ENCODE data around the gene MAZ.
A peak's percentile ranks its signal among the peaks of the same experiment; 100 is the strongest.
"Not testable (repeated sequence)": the region's sequence is repeated elsewhere in the genome, so short reads cannot be mapped to it uniquely, and the experiment has no call there.

Gene MAZ

DNA sequence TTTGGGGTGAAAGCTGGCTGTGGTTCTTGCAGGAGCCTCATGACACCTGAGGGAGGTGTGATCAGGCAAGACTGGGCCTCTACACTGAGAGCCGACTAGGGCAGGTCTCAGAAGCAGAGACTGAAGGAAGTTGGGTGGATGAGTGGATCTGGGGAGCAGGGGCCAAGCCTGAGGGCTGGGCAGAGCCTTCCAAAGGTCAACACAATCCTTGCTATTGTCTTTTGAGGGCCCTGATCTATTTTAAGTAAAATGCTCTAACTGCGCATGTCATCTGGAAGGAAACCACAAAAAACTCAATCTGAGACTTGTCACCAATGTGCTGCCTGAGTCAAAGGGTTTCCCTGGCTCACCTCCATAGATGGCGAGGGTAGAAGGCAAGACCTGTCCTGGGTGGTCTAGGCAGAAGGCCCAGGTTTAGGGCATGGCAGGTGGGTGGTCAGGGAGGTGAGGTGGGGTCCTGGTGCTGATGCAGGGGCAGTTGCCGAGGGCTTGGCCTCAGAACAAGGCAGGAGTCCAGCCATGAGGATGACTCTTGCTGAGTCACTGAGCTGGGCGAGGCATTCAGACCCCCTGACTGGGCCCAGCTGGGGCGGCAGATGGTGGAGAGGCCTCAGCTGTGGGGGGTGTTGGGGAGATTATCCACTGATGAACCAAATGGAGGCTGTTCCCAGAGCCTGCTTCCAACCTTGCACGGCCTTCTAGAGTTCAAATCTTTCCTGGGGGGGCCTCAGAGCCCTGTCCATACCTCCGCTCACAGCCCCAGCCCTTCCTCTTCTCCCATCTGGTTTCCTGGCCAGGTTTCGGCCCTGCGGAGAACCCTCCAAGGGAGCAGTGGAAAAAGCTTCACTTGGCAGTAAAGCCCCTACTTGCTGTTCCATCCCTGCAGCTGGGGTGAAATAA, 19.1 kb downstream of the MAZ start:
- no peak for DNase-seq

DNA sequence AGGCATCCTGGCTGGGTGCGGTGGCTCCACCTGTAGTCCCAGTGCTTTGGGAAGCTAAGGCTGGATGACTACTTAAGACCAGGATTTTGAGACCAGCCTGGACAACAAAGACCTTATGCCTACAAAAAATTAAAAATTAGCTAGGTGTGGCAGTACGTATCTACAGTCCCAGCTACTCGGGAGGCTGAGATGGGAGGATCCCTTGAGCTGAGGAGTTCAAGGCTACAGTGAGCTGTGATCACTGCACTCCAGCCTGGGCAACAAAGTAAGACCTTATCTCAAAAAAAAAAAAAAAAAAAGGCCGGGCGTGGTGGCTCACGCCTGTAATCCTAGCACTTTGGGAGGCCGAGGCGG, 20.0 kb downstream of the MAZ start:
- DNase-seq = no peak

DNA sequence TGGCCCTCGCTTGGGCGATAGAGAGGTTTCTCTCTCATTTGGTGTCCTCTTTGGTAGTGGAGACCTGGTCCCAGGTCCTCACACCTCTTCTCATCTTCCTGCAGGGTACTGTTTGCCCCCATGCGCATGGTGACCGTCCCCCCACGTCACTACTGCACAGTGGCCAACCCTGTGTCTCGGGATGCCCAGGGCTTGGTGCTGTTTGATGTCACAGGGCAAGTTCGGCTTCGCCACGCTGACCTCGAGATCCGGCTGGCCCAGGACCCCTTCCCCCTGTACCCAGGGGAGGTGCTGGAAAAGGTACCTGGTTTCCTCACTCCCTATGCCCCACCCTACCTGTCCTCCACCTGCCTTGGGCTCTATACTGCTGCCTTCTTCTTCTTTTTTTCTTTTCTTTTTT, 24.4 kb downstream of the MAZ start:
- no peak for DNase-seq

DNA sequence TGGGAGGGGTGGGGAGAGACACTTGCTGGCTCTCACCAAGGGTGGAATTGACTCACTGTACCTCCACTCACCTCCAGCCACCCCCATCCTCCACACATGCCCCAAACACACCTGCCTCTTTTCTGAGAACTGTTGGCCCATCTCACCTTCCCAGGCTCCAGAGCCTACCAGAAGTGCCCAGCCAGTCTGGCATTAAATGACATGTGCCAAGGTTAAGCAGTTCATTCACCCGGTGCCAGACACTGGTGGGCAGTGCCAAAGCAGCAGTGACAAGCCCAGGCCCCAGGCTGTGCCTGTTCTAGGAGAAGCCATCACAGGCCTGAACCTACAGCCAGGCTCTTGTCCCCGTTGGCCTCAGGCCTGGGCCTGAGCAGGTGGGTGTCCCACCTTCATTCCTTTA, 25.2 kb downstream of the MAZ start:
- no peak for DNase-seq

DNA sequence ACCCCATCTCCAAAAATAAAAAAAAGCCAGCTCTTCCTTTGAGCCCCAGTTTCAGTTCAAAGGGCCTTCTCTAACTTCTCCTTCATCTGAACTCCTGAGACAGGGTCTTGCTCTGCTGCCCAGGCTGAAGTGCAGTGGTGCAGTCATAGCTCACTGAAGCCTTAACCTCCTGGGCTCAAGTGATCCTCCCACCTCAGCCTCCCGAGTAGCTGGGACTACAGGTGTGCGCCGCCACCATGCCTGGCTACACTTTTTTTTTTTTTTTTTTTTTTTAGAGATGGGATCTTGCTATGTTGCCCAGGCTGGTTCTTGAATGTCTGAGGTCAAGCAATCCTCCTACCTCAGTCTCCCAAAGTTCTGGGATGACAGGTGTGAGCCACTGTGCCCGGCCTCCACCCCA, 26.9 kb downstream of the MAZ start:
- DNase-seq = not testable (repeated sequence)

DNA sequence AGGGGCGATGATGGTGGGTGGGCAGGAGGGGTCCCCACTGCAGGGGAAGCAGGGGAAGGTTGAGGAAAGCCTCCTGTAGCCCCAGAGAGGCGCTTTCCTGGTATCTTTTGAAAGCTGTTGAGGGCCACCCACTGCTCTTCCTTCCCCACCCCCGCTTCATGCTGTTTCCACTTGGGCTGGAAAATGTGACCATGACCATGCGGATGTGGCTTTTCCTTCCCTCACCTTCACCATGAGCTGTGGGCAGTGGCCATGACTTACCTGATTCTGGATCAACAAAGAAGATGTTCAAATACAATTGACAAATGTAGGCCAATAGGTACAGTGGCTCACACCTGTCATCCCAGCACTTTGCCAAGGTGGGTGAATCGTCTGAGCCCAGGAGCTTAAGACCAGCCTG, 27.8 kb downstream of the MAZ start:
- no peak for DNase-seq

DNA sequence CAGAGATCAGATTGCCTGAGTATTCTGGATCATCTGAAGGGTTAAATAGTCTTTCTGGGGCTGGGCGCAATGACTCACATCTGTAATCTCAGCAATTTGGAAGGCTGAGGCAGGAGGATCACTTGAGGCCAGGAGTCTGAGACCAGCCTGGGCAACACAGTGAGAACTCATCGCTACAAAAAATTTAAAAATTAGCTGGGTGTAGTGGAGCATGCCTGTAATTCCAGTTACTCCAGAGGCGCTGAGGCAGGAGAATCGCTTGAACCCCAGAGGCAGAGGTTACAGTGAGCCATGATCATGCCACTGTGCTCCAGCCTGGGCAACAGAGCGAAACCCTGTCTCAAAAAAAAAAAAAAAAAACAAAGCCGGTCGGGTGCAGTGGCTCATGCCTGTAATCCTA, 29.6 kb downstream of the MAZ start:
- DNase-seq = no peak

DNA sequence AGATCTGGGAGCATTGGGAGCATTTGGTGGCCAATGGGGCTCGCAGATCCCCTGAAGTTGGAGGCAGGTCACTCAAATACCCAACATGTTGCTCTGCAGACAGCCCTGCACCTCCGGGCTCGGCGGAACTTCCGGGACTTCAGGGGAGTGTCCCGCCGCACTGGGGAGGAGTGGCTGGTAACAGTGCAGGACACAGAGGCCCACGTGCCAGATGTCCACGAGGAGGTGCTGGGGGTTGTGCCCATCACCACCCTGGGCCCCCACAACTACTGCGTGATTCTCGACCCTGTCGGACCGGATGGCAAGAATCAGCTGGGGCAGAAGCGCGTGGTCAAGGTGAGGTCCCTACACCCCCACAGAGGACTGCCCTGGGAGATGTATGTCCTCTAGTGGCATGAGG, 30.3 kb downstream of the MAZ start:
- no peak for DNase-seq

DNA sequence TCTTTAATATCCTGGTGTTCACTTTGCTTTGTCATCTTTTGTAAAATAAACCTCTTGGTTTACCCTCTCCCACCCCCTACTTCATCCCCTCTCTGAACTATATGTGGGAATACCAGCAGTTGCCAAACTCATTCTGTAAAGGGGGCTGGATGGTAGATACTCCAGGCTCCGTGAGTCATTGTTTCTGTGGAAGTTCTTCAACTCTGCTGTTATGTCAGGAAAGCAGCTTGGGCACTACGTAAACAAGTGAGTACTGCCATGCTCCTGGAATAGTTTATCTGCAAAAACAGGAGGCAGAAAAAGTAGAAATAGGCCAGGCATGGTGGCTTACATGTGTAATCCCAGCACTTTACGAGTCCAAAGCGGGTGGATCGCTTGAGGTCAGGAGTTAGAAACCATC, 31.5 kb downstream of the MAZ start:
- DNase-seq = no peak

DNA sequence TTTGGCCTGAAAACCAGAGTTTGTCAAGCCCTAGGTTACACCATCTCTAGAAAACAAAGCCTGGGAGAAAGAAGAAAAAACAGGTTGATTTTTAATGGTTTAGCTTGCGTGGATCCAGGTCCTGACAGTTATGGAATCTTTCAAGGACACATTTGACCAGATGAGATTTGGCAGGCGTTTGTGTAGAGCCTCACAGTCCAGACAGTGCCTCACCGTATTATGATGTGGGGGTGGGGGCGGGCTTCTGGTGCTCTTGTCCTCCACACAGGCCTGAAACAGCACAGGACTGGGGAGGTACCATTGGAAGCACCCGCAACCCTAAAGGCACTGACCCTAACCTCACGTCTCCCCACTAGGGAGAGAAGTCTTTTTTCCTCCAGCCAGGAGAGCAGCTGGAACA, 33.5 kb downstream of the MAZ start:
- no peak for DNase-seq

DNA sequence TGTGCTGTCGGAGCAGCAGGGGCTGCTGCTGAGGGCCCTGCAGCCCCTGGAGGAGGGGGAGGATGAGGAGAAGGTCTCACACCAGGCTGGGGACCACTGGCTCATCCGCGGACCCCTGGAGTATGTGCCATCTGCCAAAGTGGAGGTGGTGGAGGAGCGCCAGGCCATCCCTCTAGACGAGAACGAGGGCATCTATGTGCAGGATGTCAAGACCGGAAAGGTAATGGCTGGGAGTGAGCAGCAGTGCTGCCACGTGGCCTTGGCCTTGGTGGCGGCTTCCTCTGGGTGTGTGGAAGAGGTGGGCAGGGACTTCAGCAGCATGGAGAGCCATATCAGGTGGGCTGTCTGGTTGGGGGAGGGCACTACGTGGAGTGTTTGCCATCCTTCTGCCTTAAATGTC, 33.9 kb downstream of the MAZ start:
- no peak for DNase-seq

DNA sequence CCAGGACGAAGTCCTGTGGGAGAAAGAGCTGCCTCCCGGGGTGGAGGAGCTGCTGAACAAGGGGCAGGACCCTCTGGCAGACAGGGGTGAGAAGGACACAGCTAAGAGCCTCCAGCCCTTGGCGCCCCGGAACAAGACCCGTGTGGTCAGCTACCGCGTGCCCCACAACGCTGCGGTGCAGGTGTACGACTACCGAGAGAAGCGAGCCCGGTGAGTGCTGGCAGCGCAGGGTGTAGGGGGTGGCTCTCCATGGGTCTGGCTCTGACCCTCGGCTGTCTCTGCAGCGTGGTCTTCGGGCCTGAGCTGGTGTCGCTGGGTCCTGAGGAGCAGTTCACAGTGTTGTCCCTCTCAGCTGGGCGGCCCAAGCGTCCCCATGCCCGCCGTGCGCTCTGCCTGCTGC, 35.3 kb downstream of the MAZ start:
- no peak for DNase-seq

DNA sequence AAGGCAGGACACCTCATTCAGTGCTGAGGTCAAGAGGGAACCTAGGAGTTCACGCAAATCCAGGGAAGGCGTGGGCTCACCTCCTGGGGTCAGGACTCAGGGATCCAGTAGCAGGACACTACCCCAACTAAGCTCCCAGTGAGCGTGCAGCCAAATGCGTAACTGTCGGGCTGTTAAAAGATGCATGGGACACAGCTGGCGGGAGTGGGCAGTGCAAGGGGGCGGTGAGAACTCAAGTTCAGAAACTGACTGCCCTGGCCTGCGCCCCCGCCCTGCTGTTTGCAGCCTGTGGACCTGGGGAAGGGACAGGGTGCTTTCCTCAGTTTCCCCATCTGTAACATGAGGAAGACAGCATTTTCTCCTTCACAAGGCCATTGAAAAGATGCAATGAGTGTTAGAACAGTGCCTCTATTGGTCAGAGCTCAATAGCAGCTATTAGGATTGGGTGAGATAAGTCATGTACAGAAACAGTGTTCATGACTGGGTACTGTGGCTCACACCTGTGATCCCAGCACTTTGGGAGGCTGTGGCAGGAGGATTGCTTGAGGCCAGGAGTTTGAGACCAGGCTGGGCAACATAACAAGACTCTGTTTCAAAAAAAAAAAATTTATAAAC, 36.5 kb downstream of the MAZ start:
- DNase-seq = no peak

DNA sequence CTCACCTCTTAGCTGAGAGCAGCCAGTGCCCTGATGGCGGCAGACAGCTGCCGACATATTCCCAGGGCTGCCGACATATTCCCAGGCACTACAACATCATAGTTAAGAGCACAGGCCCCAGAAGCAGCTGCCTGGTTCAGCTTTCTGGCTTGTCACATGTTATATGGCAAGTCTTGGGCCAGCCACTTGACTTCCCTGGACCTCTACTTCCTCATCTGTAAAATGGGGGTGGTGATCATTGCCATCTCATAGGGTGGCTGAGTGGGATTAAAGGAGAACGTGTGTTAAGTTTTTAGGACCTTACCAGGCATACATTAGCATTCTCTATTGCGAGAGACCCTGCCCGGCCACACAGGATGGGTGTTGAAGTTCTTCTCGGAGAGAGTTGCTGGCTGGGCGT, 37.6 kb downstream of the MAZ start:
- no peak for DNase-seq

DNA sequence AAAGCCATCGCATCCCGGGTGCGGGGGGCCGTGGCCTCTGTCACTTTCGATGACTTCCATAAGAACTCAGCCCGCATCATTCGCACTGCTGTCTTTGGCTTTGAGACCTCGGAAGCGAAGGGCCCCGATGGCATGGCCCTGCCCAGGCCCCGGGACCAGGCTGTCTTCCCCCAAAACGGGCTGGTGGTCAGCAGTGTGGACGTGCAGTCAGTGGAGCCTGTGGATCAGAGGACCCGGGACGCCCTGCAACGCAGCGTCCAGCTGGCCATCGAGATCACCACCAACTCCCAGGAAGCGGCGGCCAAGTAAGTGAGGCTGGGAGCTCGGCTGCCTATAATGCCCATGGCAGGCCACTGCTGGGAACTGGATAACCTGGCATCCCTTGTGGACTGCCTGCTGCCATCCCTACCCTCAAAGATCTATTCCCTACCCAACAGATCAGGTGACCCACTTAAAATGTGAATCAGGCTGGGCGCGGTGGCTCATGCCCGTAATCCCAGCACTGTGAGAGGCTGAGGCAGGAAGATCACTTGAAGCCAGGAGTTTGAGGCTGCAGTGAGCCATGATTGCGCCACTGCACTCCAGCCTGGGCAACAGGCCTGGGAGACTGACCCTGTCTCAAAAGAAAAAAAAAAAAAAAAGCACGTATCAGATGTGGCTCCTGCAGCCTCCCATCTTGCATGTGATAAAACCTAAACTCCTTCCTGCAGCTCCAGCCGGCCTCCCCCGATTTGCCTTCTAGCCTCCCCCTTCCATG, 38.4 kb downstream of the MAZ start:
- no peak for DNase-seq

DNA sequence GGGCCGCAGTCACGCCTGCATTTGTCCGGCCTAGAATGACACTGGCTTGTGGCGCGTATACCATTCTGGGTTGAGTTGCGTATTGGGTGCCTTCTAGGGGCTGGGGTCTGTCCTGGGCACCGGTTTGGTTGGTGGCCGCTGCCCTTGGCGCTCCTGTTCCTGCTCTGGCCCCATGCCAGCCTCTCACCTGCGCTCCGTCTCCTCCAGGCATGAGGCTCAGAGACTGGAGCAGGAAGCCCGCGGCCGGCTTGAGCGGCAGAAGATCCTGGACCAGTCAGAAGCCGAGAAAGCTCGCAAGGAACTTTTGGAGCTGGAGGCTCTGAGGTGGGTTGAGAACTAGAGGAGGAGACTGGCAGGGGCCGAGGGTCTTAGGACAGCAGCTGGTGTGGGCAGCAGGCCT, 39.3 kb downstream of the MAZ start:
- no peak for DNase-seq

DNA sequence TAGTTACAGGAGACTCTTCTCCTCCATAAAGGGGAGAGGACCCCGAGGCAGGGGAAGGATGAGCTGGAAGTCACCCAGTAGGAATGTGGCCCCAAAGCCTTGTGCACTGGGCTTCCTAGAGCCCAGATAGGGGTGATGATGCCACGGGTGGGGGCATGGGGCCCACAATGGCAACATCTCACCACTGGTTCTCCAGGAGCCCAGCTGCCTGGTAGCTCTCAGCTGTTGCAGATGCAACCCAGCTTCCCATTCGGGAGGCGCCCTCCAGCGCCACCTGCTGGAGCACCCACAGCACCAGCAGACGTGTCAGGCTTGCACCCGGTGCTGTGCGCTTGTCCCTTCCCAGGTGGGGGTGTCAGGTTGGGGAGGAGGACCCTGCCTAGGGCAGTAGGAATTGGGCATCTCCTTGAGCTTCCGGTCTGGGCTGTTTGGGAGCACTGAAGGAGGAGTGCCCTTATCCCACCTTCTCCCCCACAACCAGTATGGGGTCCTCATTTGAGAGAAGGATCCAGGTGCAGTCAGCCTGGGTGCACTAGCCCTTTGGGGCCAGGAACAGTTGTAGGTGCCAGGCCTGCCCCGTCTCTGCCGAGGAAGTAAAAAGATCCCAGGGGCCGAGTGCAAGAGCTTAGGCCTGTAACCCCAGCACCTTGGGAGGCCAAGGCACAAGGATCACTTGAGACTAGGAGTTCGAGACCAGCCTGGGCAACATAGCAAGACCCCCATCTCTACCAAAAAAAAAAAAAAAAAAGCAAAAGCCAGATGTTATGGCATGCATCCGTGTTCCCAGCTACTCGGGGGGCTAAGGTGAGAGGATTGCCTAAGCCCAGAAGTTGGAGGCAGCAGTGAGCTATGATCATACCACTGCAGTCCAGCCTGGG, 42.3 kb downstream of the MAZ start:
- peak; percentile 59 for DNase-seq

DNA sequence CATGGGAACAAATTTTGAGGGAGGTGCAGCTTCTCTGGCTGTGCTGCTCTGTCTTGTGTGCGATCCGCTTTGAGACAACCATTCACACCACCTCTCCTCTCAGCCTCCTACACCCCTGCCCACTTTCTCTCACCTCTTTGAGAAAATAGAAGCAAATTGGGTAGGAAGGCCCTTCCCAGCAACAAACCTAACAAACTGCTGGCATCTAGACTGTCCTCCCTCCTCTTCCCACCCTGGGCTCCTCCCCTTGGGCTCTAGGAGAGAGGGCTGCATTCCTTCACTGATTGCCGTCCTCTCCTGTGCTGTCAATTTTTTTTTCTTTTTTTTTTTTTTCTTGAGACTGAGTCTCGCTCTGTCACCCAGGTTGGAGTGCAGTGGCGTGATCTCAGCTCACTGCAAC, 43.2 kb downstream of the MAZ start:
- no peak for DNase-seq

DNA sequence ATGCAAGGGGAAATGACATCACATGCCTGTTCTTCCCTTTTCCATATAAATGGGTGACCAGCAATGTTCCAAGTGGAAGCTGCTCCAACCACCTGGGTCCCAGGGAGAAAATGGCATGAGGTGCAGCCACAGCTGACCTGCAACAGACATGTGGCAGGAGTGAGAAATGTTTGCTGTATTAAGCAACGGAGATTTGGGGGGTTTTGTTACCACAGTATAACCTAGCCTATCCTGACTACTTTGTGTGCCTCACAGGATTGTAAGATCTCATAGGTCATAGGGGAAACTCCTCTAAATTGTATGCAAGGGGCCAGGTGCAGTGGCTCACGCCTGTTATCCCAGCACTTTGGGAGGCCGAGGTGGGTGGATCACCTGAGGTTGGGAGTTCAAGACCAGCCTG, 44.7 kb downstream of the MAZ start:
- no peak for DNase-seq

DNA sequence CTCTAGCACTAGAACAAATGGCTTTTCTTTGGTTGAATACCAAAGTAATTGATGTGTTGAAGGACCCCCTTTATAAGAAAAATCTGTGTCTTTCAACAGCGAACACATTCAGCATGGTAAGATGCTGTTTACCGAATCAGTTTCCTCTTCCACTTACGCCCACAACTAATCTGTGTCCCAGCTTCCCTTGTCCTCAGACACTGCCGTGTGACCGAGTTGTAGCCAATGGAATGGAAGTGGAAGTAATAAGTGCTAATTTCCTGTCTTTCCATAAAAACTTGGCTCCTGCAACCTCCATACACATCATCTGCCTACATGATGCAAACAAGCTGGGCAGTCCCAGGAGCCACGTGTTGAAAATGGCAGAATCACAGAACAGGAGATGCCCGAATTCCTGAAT, 46.3 kb downstream of the MAZ start:
- no peak for DNase-seq

DNA sequence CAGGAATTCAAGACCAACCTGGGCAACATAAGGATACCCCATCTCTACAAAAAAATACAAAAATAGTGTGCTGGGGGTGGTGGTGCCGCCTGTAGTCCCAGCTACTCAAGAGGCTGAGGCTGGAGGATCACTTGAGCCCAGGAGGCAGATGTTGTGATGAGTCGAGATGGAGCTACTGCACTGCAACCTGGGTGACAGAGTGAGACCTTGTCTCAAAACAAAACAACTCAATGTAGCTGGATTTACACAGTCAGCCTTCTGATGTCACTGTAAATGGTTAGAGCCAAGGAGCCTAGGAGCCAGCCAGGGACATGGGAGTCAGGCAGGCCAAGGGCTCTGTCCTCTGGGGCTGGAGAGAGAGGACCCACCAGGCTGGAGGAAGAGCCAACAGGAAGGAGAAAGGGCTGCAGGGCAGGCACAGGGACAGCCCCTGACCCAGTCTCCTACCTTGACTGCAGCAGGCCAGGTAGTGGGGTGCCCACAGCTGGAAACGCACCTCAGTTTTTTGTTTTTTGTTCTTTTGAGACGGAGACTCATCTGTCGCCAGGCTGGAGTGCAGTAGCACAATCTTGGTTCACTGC, 48.3 kb downstream of the MAZ start:
- no peak for DNase-seq

DNA sequence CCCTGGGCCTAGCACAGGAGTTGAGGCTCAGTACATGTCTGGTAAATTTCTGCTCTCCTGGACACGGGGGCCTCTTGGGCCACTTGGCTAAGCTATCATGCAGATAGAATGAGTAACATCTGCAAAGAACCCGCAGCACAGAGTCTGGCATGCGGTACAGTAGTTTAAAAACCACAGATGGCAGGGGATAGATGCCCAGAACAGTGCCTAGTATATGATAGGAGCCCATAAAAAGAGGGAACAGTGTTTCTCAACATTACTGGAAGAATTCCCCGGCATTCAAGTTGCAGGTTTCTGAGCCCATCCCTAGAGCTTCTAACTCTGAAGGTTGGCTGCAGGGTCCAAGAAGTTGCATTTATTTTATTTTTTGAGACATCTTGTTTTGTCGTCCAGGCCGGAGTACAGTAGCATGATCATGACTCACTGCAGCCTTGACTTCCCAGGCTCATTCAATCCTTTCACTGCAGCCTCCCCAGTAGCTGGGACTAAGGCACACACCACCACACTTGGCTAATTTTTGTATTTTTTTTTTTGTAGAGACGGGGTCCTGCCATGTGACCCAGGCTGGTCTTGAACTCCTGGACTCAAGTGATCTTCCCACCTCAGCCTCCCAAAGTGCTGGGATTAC, 50.9 kb downstream of the MAZ start:
- no peak for DNase-seq

Measured in right forelimb (tissue), 1 donor.